Trophoblast cell (in vitro differentiated cells and primary cell): ENCODE data around the gene MEX3D.

Experiments
- DNase-seq, 2 donors: peaks; one replicate each; pipeline ENCODE4 v3.0.0-alpha.2; 2016
- H2AFZ ChIP-seq: 2 replicates; pipeline ENCODE4 v1.6.1; 2013; ENCODE audit warnings: low read length, moderate library complexity, mild to moderate bottlenecking; ENCODE audit not compliant: insufficient read depth, poor library complexity
- H2AK5ac ChIP-seq: 2 replicates; pipeline ENCODE4 v1.6.1; 2013; ENCODE audit warnings: mild to moderate bottlenecking, low read length
- H2BK120ac ChIP-seq: 2 replicates; pipeline ENCODE4 v1.6.1; 2013; ENCODE audit warnings: low read length, mild to moderate bottlenecking, moderate library complexity; ENCODE audit not compliant: insufficient read depth, poor library complexity
- H2BK12ac ChIP-seq: 2 replicates; pipeline ENCODE4 v1.6.1; 2013; ENCODE audit warnings: mild to moderate bottlenecking, low read length, moderate library complexity
- H2BK5ac ChIP-seq: 2 replicates; pipeline ENCODE4 v1.6.1; 2013; ENCODE audit warnings: low read length, low read depth, moderate library complexity, mild to moderate bottlenecking; ENCODE audit not compliant: poor library complexity
- H3K14ac ChIP-seq: 2 replicates; pipeline ENCODE4 v1.6.1; 2013; ENCODE audit warnings: mild to moderate bottlenecking, low read length
- H3K18ac ChIP-seq: 2 replicates; pipeline ENCODE4 v1.6.1; 2013; ENCODE audit warnings: mild to moderate bottlenecking, low read length
- H3K23ac ChIP-seq: 2 replicates; pipeline ENCODE4 v1.6.1; 2013; ENCODE audit warnings: low read length
- H3K27ac ChIP-seq: 2 replicates; pipeline ENCODE4 v1.5.1; 2013; ENCODE audit warnings: low read depth, mild to moderate bottlenecking, inconsistent platforms, low read length, moderate library complexity
- H3K27me3 ChIP-seq: 2 replicates; pipeline ENCODE4 v1.6.1; 2013; ENCODE audit warnings: inconsistent platforms, mild to moderate bottlenecking, low read length, moderate library complexity; ENCODE audit not compliant: insufficient read depth
- H3K36me3 ChIP-seq, 2 experiments: 1 replicate in 1 of 2; 2 replicates in 1 of 2; pipeline ENCODE4 v1.6.1; 2013; ENCODE audit warnings: low read length in 2 of 2, mild to moderate bottlenecking in 2 of 2, moderate library complexity in 1 of 2; ENCODE audit not compliant: insufficient read depth in 2 of 2, control insufficient read depth in 1 of 2
- H3K4ac ChIP-seq: 2 replicates; pipeline ENCODE4 v1.6.1; 2013; ENCODE audit warnings: low read depth, mild to moderate bottlenecking, low read length, moderate library complexity
- H3K4me1 ChIP-seq, 2 experiments: 1 replicate in 1 of 2; 2 replicates in 1 of 2; pipeline ENCODE4 v1.6.1; 2013; ENCODE audit warnings: low read length in 2 of 2, mild to moderate bottlenecking in 2 of 2, moderate library complexity in 1 of 2; ENCODE audit not compliant: insufficient read depth in 2 of 2, control insufficient read depth in 1 of 2
- H3K4me2 ChIP-seq: 2 replicates; pipeline ENCODE4 v1.6.1; 2013; ENCODE audit warnings: inconsistent platforms, mild to moderate bottlenecking, low read length, moderate library complexity
- H3K4me3 ChIP-seq: 2 replicates; pipeline ENCODE4 v1.5.1; 2013; ENCODE audit warnings: mild to moderate bottlenecking, low read depth, low read length, inconsistent platforms
- H3K79me1 ChIP-seq: one replicate; pipeline ENCODE4 v1.6.1; 2013; ENCODE audit warnings: low read length
- H3K79me2 ChIP-seq: 2 replicates; pipeline ENCODE4 v1.6.1; 2013; ENCODE audit warnings: low read length, mild to moderate bottlenecking; ENCODE audit not compliant: control insufficient read depth, insufficient read depth, poor library complexity
- H3K9ac ChIP-seq: 2 replicates; pipeline ENCODE4 v1.6.1; 2013; ENCODE audit warnings: mild to moderate bottlenecking, low read length
- H3K9me3 ChIP-seq: 2 replicates; pipeline ENCODE4 v1.6.1; 2013; ENCODE audit warnings: low read depth, mild to moderate bottlenecking, control low read depth, inconsistent platforms, low read length; ENCODE audit not compliant: insufficient read depth
- H4K12ac ChIP-seq: 2 replicates; pipeline ENCODE4 v1.6.1; 2013; ENCODE audit warnings: low read depth, mild to moderate bottlenecking, low read length, moderate library complexity
- H4K8ac ChIP-seq: 2 replicates; pipeline ENCODE4 v1.6.1; 2013; ENCODE audit warnings: low read depth, mild to moderate bottlenecking, low read length, moderate library complexity
- H4K91ac ChIP-seq: one replicate; pipeline ENCODE4 v1.6.1; 2013; ENCODE audit warnings: low read depth, mild to moderate bottlenecking, low read length, moderate library complexity
- WGBS: extraction: QIAGEN DNeasy Blood & Tissue Kit; methylation state at CpG from one replicate; pipeline ENCODE4 v1.1.7; 2013; ENCODE audit warnings: missing lambda C conversion rate; ENCODE audit not compliant: insufficient read length, insufficient coverage; ENCODE audit errors: extremely low coverage; 5-methylcytosine and 5-hydroxymethylcytosine counted together

The MEX3D gene

DNA sequence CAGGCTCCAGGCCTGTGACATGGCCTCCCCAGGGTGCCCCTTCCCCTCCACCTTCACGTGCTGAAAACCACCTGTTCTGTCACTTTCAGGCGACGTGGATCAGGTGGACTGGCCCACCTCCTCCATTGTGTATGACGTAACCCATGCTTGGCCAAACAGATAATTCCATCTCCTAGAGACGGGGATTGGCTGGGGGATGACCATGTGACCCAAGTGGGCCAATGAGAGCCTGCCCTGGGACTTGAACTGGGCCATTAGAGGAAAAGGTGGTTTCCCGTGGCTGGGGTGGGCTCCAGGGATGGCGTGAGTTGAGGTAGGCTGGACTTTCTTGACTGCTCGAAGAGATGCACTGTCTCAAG, 51.8 kb downstream of the MEX3D start:
- Histone ChIP-seq H4K12ac (no peak overlapping the region), H3K4ac (no peak overlapping the region)

DNA sequence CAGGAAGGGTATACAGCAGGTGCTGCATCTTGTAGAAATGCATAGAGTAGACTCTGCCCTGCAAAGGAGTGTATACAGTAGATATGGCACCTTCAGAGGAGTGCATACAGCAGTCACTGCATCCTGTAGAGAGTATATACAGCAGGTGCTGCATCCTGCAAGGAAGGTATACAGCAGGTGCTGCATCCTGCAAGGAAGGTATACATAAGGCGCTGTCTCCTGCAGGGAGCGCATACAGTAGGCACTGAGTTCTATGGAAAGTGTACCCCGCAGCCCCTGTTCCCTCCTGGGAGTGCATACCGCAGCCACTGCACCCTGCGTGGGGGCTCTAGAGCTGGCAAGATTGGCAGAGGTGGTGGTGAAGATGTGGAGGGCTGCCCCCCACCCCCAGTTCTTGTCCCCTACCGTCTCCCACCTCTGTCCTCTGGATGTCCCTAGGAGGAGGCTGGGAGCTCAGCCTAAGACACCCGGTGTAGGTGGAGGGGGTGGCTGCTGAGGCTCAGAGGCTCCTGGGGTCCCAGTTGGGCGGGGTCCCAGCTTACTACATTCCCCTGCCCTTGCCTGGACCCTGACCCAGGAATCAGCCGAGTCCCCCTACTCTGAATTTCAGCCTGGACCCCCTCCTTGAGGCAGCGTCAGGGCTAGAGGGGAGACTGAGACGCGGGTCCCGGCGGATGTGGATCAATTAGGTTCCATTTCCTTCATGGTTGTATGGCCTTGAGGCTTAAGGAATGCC, 53.0 kb downstream of the MEX3D start:
- no peak overlapping the region for H2BK5ac ChIP-seq
- peaks cover 0 to 4% of the 10 kb centered on the region in 2 experiments for H3K4me1 ChIP-seq
- H3K9me3 ChIP-seq: peaks cover 11% of the 10 kb centered on the region
- H2BK12ac ChIP-seq: no peak overlapping the region
- H2BK120ac ChIP-seq: no peak overlapping the region
- WGBS: no CpG with 5 or more reads among the region's 14 CpGs
- no peak overlapping the region for H4K91ac ChIP-seq
- H3K4me3 ChIP-seq: no peak overlapping the region
- no peaks in the 10 kb centered on the region for H3K27me3 ChIP-seq
- H3K18ac ChIP-seq: no peak overlapping the region
- no peaks in the 10 kb centered on the region for H3K36me3 ChIP-seq
- H3K79me2 ChIP-seq: no peaks in the 10 kb centered on the region
- H3K79me1 ChIP-seq: peaks cover 8% of the 10 kb centered on the region
- no peak overlapping the region for H3K27ac ChIP-seq
- no peak overlapping the region for H2AK5ac ChIP-seq
- no peak overlapping the region for H2AFZ ChIP-seq
- H3K14ac ChIP-seq: no peak overlapping the region
- no peak overlapping the region for H4K8ac ChIP-seq
- H3K4ac ChIP-seq: no peak overlapping the region
- H3K4me2 ChIP-seq: no peak overlapping the region
- peak overlapping the region; percentile 52 for H3K9ac ChIP-seq
- no peak for DNase-seq
- H3K23ac ChIP-seq: no peak overlapping the region
- H4K12ac ChIP-seq: no peak overlapping the region

More for the DNA sequence above, 51.8 kb downstream of the MEX3D start:
- no peak overlapping the region for H2AFZ ChIP-seq
- H4K91ac ChIP-seq: no peak overlapping the region
- H3K4me1 ChIP-seq: peaks cover 0 to 4% of the 10 kb centered on the region in 2 experiments
- H3K4me2 ChIP-seq: no peak overlapping the region
- H3K27ac ChIP-seq: no peak overlapping the region
- DNase-seq: no peak
- H3K79me1 ChIP-seq: peaks cover 8% of the 10 kb centered on the region
- no peak overlapping the region for H3K9ac ChIP-seq
- H3K9me3 ChIP-seq: peaks cover 11% of the 10 kb centered on the region
- H3K79me2 ChIP-seq: no peaks in the 10 kb centered on the region
- no peaks in the 10 kb centered on the region for H3K36me3 ChIP-seq
- H3K23ac ChIP-seq: no peak overlapping the region
- no peak overlapping the region for H3K14ac ChIP-seq
- no peak overlapping the region for H2BK120ac ChIP-seq
- no peak overlapping the region for H3K4me3 ChIP-seq
- no peaks in the 10 kb centered on the region for H3K27me3 ChIP-seq
- no peak overlapping the region for H2AK5ac ChIP-seq
- H4K8ac ChIP-seq: no peak overlapping the region
- WGBS: no CpG with 5 or more reads among the region's 8 CpGs
- H2BK5ac ChIP-seq: no peak overlapping the region
- H2BK12ac ChIP-seq: no peak overlapping the region
- no peak overlapping the region for H3K18ac ChIP-seq

DNA sequence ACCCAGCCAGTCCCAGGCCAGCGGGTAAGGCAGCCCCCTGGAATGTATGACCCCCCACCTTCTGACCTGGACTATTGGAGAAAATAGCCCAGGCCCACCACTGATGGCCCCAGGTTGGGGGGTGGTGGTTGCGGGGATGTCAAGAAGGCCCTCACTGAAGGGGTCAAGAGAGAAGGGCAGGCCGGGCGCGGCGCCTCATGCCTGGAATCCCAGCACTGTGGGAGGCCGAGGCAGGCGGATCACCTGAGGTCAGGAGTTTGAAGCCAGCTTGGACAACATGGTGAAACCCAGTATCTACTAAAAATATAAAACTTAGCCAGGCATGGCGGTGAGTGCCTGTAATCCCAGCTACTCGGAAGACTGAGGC, 53.8 kb downstream of the MEX3D start:
- Histone ChIP-seq H3K9me3 (peaks cover 11% of the 10 kb centered on the region), H3K27me3 (no peaks in the 10 kb centered on the region), H2AK5ac (peak overlapping the region; percentile 26), H4K12ac (no peak overlapping the region), H3K18ac (no peak overlapping the region), H4K91ac (no peak overlapping the region), H3K23ac (no peak overlapping the region), H4K8ac (no peak overlapping the region), H3K27ac (no peak overlapping the region), H3K4me1 (peaks cover 0 to 4% of the 10 kb centered on the region in 2 experiments), H2AFZ (no peak overlapping the region), H3K4me3 (no peak overlapping the region), H3K79me1 (peaks cover 8% of the 10 kb centered on the region), H2BK5ac (no peak overlapping the region), H3K9ac (no peak overlapping the region), H3K14ac (no peak overlapping the region), H3K79me2 (no peaks in the 10 kb centered on the region), H3K4ac (no peak overlapping the region), H3K4me2 (no peak overlapping the region), H2BK120ac (no peak overlapping the region), H3K36me3 (no peaks in the 10 kb centered on the region), H2BK12ac (no peak overlapping the region)
- DNase-seq: no peak
- WGBS: no CpG with 5 or more reads among the region's 10 CpGs

DNA sequence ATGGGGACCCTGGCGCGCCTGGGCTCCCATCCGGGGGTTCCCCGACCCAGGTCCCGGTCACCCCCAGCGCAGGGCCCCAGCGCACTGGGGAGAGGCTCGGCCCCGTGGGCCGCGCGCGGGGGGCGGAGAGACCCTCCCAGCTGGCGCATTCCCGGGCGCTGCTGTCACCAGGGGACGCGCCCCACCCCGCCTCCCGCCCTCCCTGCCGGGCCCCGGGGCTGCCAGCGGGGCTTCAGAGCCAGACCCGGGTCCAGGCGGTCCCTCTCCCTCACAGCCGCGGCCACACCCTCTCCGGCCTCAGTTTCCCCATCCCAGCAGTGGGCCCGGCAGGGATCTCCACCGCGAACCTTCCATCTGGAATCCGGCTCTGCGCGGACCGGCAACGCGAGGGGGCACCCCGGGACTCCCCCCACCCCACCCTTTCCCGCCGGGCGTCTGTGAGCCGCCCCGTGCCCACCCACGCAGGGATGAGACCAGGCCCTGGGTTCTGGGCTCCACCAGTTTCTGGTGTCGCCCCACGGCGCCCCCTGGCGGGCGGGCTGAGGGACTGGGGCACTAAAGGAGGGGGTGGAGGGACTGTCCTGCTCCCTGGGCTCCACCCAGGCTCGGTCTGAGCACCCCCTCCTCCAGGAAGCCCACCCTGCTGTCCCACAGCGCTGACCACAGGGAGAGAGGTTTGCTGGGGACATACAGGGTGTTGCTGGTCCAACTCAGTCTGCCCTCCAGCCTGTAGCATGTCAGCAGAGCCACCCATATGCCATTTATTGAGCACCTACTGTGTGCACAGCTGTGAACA, 54.4 kb downstream of the MEX3D start:
- Histone ChIP-seq H3K36me3 (no peaks in the 10 kb centered on the region), H3K14ac (peak overlapping the region; percentile 55), H4K91ac (peak overlapping the region; percentile 77), H3K18ac (peak overlapping the region; percentile 41), H3K4ac (no peak overlapping the region), H3K79me1 (peaks cover 8% of the 10 kb centered on the region), H3K9ac (peak overlapping the region; percentile 61), H2BK120ac (peak overlapping the region; percentile 21), H4K12ac (peak overlapping the region; percentile 80), H2BK12ac (no peak overlapping the region), H3K4me1 (peaks cover 0 to 4% of the 10 kb centered on the region in 2 experiments), H3K27ac (no peak overlapping the region), H3K23ac (no peak overlapping the region), H3K79me2 (no peaks in the 10 kb centered on the region), H2AFZ (peak overlapping the region; percentile 77), H3K9me3 (peaks cover 11% of the 10 kb centered on the region), H3K4me3 (peak overlapping the region; percentile 64), H3K27me3 (no peaks in the 10 kb centered on the region), H2BK5ac (peak overlapping the region; percentile 39), H3K4me2 (peak overlapping the region; percentile 77), H2AK5ac (peak overlapping the region; percentile 26), H4K8ac (peak overlapping the region; percentile 83)
- no CpG with 5 or more reads among the region's 52 CpGs for WGBS
- peak; percentile 61 to 77 for DNase-seq
